Measurements from ENCODE around the gene CENPC. TPM values are rescaled to one million over a fixed set of nuclear protein-coding genes. Genes with fewer than 3 reads are reported as not detected.

CENPC gene, protein sequence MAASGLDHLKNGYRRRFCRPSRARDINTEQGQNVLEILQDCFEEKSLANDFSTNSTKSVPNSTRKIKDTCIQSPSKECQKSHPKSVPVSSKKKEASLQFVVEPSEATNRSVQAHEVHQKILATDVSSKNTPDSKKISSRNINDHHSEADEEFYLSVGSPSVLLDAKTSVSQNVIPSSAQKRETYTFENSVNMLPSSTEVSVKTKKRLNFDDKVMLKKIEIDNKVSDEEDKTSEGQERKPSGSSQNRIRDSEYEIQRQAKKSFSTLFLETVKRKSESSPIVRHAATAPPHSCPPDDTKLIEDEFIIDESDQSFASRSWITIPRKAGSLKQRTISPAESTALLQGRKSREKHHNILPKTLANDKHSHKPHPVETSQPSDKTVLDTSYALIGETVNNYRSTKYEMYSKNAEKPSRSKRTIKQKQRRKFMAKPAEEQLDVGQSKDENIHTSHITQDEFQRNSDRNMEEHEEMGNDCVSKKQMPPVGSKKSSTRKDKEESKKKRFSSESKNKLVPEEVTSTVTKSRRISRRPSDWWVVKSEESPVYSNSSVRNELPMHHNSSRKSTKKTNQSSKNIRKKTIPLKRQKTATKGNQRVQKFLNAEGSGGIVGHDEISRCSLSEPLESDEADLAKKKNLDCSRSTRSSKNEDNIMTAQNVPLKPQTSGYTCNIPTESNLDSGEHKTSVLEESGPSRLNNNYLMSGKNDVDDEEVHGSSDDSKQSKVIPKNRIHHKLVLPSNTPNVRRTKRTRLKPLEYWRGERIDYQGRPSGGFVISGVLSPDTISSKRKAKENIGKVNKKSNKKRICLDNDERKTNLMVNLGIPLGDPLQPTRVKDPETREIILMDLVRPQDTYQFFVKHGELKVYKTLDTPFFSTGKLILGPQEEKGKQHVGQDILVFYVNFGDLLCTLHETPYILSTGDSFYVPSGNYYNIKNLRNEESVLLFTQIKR
- 28.2 TPM for total RNA-seq

- Histone ChIP-seq H3K27ac (ENCODE audit: low read depth, low read length) (peak within 1 kb of the TSS; percentile 92), H3K27me3 (ENCODE audit: control insufficient read depth in 3 of 3, insufficient read depth in 3 of 3, low read length in 3 of 3) (no peaks in the 10 kb centered on the region), H3K36me3 (ENCODE audit: control insufficient read depth in 3 of 3, insufficient read depth in 3 of 3, low read length in 3 of 3) (peaks cover 0 to 12% (median 5%) of the 10 kb centered on the region in 3 donors), H3K4me1 (ENCODE audit: control insufficient read depth in 3 of 3, insufficient read depth in 3 of 3, low read length in 3 of 3) (peaks cover 0 to 16% (median 6%) of the 10 kb centered on the region in 3 donors), H3K4me3 (ENCODE audit: low read length in 3 of 3) (peak within 1 kb of the TSS; percentile 83 to 96 (median 87)), H3K9me3 (ENCODE audit: control insufficient read depth in 3 of 3, low read length in 3 of 3) (no peaks in the 10 kb centered on the region), H3K9ac (ENCODE audit: low read depth in 1 of 3, low read length in 3 of 3) (peak within 1 kb of the TSS; percentile 92 to 95 (median 95))
Measured at GRCh38 chr4:67545199-67546003, at the start of gene CENPC. Gene CENPC, minus strand, starts transcription at chr4:67545503. Its CDS starts 148 bp downstream, at chr4:67545355.

DNA sequence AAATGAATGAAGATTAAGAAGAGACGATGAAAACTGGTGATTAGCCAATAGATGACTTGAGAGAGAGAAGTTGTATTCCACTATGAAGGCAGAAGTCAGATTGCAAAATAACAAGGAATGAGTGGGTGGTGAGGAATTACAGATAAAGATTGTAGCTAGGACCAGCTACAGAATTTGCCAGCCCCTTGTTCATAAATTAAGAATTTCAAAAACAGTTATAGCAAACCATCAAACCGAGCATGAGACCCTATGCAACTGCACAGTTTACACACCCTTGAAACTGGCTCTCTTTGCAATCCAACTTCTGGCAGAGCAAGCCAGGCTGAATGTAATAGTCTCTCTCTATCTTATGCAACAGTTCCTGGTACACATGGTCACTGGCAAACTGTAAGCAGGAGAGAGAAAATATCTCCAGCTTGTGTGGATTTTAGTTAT, 48.5 kb upstream of the CENPC start:
- Histone ChIP-seq H3K36me3 (ENCODE audit: control insufficient read depth in 3 of 3, insufficient read depth in 3 of 3, low read length in 3 of 3) (no peaks in the 10 kb centered on the region), H3K4me3 (ENCODE audit: low read length in 3 of 3) (no peak overlapping the region), H3K9me3 (ENCODE audit: control insufficient read depth in 3 of 3, low read length in 3 of 3) (no peaks in the 10 kb centered on the region), H3K4me1 (ENCODE audit: control insufficient read depth in 3 of 3, insufficient read depth in 3 of 3, low read length in 3 of 3) (no peaks in the 10 kb centered on the region), H3K9ac (ENCODE audit: low read depth in 1 of 3, low read length in 3 of 3) (no peak overlapping the region), H3K27ac (ENCODE audit: low read depth, low read length) (no peak overlapping the region), H3K27me3 (ENCODE audit: control insufficient read depth in 3 of 3, insufficient read depth in 3 of 3, low read length in 3 of 3) (no peaks in the 10 kb centered on the region)

DNA sequence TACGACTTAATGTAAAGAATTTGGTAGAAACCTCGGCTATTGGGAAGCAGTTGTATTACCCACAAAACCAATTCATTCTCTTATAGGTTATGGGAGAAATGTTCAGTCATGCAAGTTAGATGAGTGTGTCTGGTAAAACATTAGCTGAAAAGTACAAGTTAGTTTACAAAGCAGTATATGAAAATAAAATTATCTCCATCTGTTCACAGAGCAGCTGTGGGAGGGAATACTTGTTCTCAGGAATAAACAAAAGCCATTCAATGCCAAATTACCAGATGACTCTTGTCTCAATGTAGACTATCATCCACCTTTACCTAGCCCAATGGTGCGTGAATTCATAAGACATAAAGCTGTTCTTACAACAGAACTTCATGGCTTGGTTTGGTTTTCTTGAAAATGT, 41.9 kb upstream of the CENPC start:
- no peak overlapping the region for H3K27ac ChIP-seq (ENCODE audit: low read depth, low read length)
- no peaks in the 10 kb centered on the region for H3K27me3 ChIP-seq (ENCODE audit: control insufficient read depth in 3 of 3, insufficient read depth in 3 of 3, low read length in 3 of 3)
- H3K4me3 ChIP-seq (ENCODE audit: low read length in 3 of 3) = no peak overlapping the region
- H3K9me3 ChIP-seq (ENCODE audit: control insufficient read depth in 3 of 3, low read length in 3 of 3) = no peaks in the 10 kb centered on the region
- H3K36me3 ChIP-seq (ENCODE audit: control insufficient read depth in 3 of 3, insufficient read depth in 3 of 3, low read length in 3 of 3) = no peaks in the 10 kb centered on the region
- H3K9ac ChIP-seq (ENCODE audit: low read depth in 1 of 3, low read length in 3 of 3) = no peak overlapping the region
- H3K4me1 ChIP-seq (ENCODE audit: control insufficient read depth in 3 of 3, insufficient read depth in 3 of 3, low read length in 3 of 3) = no peaks in the 10 kb centered on the region

DNA sequence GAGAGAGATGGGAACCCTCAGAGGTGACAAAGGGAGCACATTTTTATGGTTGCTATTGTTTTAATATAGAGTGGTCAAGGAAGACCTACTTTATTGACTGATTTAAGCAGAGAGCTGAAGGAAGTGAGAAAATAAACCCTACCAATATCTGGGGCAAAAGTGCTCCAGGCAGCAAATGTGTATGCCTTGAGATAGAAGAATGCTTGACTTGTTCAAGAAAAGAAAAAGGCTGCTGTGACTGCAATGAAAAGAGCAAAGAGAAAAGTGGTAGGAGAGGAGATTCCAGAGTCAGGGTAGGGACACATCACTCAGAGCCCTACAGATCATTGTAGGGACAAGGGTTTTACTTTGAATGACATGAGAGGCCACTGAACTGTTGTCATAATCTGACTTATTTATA, 39.2 kb upstream of the CENPC start:
- Histone ChIP-seq H3K36me3 (ENCODE audit: control insufficient read depth in 3 of 3, insufficient read depth in 3 of 3, low read length in 3 of 3) (no peaks in the 10 kb centered on the region), H3K9me3 (ENCODE audit: control insufficient read depth in 3 of 3, low read length in 3 of 3) (no peaks in the 10 kb centered on the region), H3K4me1 (ENCODE audit: control insufficient read depth in 3 of 3, insufficient read depth in 3 of 3, low read length in 3 of 3) (no peaks in the 10 kb centered on the region)

DNA sequence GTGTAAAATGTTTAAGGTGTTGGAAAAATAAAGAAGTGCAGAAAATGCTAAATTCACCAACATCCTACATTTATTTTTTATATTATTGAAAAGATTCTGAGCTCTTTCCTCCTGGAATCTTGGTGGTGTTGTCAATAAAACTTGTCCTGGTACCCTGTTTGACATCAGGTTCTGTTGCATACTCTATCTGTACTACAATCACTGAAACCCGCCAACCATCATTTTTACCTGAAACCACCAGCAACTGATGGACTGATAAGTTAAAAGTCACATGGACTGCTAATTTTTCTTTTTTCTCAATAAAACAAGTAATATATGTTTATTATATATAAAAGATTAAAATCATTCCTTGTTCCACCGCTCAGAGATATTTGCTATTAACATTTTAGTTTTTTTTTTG, 36.6 kb upstream of the CENPC start:
- Histone ChIP-seq H3K4me3 (ENCODE audit: low read length in 3 of 3) (no peak overlapping the region), H3K9me3 (ENCODE audit: control insufficient read depth in 3 of 3, low read length in 3 of 3) (no peaks in the 10 kb centered on the region), H3K27me3 (ENCODE audit: control insufficient read depth in 3 of 3, insufficient read depth in 3 of 3, low read length in 3 of 3) (no peaks in the 10 kb centered on the region), H3K9ac (ENCODE audit: low read depth in 1 of 3, low read length in 3 of 3) (no peak overlapping the region), H3K27ac (ENCODE audit: low read depth, low read length) (no peak overlapping the region), H3K36me3 (ENCODE audit: control insufficient read depth in 3 of 3, insufficient read depth in 3 of 3, low read length in 3 of 3) (no peaks in the 10 kb centered on the region), H3K4me1 (ENCODE audit: control insufficient read depth in 3 of 3, insufficient read depth in 3 of 3, low read length in 3 of 3) (no peaks in the 10 kb centered on the region)

More for the DNA sequence above, 39.2 kb upstream of the CENPC start:
- no peaks in the 10 kb centered on the region for H3K27me3 ChIP-seq (ENCODE audit: control insufficient read depth in 3 of 3, insufficient read depth in 3 of 3, low read length in 3 of 3)
- no peak overlapping the region for H3K9ac ChIP-seq (ENCODE audit: low read depth in 1 of 3, low read length in 3 of 3)
- no peak overlapping the region for H3K4me3 ChIP-seq (ENCODE audit: low read length in 3 of 3)
- no peak overlapping the region for H3K27ac ChIP-seq (ENCODE audit: low read depth, low read length)

DNA sequence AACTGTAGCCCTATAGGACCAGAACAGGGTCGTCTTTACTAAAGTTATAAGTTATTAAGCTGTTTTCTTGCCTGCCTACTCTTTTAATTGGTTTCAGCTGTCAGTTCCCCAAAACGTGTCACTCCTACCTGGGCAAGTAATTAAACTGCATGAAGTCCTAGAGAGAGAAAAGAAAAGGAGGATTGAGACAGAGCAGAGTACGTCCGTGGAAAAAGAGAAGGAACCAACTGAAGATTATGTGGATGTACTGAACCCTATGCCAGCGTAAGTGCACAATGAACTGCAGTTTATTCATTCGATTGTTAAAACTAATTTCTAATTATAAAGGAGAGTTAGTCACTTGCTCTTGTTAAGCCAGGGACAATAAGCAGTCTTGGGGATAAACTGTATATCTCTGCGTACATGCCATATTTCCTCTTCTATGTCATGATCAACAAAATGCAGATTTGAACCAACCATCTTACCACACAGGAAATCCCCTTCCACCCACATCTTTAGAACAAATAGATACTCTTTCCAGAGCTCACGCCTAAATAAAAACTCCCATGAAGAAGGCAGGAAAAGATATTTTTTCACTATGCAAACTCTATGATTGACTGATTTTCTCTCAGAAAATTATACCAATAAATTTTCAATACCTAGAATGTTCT, 36.0 kb upstream of the CENPC start:
- Histone ChIP-seq H3K9me3 (ENCODE audit: control insufficient read depth in 3 of 3, low read length in 3 of 3) (no peaks in the 10 kb centered on the region), H3K4me3 (ENCODE audit: low read length in 3 of 3) (no peak overlapping the region), H3K36me3 (ENCODE audit: control insufficient read depth in 3 of 3, insufficient read depth in 3 of 3, low read length in 3 of 3) (no peaks in the 10 kb centered on the region), H3K4me1 (ENCODE audit: control insufficient read depth in 3 of 3, insufficient read depth in 3 of 3, low read length in 3 of 3) (no peaks in the 10 kb centered on the region), H3K27ac (ENCODE audit: low read depth, low read length) (no peak overlapping the region), H3K27me3 (ENCODE audit: control insufficient read depth in 3 of 3, insufficient read depth in 3 of 3, low read length in 3 of 3) (no peaks in the 10 kb centered on the region), H3K9ac (ENCODE audit: low read depth in 1 of 3, low read length in 3 of 3) (no peak overlapping the region)

DNA sequence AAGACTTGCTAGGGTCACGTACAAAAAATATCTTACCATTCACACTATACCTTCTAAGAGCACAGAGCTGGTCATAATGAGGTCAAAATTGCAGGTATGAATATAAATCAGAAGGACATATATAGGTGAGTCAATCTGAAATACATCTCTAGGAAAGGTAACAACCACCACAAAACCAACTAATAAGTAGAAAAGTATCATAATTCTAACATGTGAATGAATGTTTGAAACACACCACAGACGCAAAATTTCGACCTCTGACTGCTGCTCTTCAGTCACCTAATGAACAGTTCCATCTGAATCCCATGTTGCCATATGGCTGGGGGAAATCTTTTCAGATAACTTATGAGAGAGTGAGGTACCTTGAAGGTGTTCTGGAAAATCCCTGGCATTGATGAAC, 35.3 kb upstream of the CENPC start:
- no peak overlapping the region for H3K9ac ChIP-seq (ENCODE audit: low read depth in 1 of 3, low read length in 3 of 3)
- H3K27ac ChIP-seq (ENCODE audit: low read depth, low read length) = no peak overlapping the region
- H3K36me3 ChIP-seq (ENCODE audit: control insufficient read depth in 3 of 3, insufficient read depth in 3 of 3, low read length in 3 of 3) = no peaks in the 10 kb centered on the region

DNA sequence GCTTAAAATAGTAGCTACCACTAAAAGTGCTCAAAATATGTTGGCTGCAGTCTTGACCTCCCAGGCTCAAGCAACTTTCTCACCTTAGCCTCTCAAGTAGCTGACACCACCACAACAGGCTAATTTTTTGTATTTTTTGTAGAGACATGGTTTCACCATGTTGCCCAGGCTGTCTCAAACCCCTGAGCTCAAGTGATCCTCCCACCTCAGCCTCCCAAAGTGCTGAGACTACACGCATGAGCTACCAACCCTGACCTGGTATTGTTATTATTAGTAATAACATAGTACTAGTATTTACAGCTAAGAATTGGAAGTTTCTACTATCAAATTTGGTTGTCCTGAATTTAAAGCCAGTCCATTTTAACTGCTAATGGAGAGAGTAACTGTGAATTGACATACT, 31.2 kb upstream of the CENPC start:
- H3K27me3 ChIP-seq (ENCODE audit: control insufficient read depth in 3 of 3, insufficient read depth in 3 of 3, low read length in 3 of 3) = no peaks in the 10 kb centered on the region
- no peak overlapping the region for H3K27ac ChIP-seq (ENCODE audit: low read depth, low read length)
- H3K36me3 ChIP-seq (ENCODE audit: control insufficient read depth in 3 of 3, insufficient read depth in 3 of 3, low read length in 3 of 3) = no peaks in the 10 kb centered on the region
- no peaks in the 10 kb centered on the region for H3K9me3 ChIP-seq (ENCODE audit: control insufficient read depth in 3 of 3, low read length in 3 of 3)
- H3K4me1 ChIP-seq (ENCODE audit: control insufficient read depth in 3 of 3, insufficient read depth in 3 of 3, low read length in 3 of 3) = no peaks in the 10 kb centered on the region
- H3K9ac ChIP-seq (ENCODE audit: low read depth in 1 of 3, low read length in 3 of 3) = no peak overlapping the region
- no peak overlapping the region for H3K4me3 ChIP-seq (ENCODE audit: low read length in 3 of 3)

More for the DNA sequence above, 35.3 kb upstream of the CENPC start:
- no peaks in the 10 kb centered on the region for H3K9me3 ChIP-seq (ENCODE audit: control insufficient read depth in 3 of 3, low read length in 3 of 3)
- no peaks in the 10 kb centered on the region for H3K4me1 ChIP-seq (ENCODE audit: control insufficient read depth in 3 of 3, insufficient read depth in 3 of 3, low read length in 3 of 3)
- no peaks in the 10 kb centered on the region for H3K27me3 ChIP-seq (ENCODE audit: control insufficient read depth in 3 of 3, insufficient read depth in 3 of 3, low read length in 3 of 3)
- H3K4me3 ChIP-seq (ENCODE audit: low read length in 3 of 3) = no peak overlapping the region

DNA sequence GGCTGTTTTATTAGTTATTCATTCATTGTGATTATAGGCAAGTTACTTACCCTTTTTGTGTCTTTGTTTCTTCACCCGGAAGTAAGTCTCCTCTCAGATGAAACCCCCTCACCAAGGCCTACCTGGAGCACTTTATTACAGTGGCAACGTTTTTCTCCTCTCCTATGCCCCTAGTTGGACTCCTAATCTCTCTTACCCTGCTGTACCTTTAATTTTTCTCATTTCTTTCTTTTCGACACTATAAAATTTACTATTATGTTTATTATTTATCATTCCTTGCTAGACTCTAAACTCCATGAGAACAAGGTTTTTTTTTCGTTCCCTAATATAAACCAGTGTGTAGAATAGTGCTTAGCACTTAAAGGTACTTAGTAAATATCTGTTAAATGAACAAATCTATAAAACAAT, 30.8 kb upstream of the CENPC start:
- H3K4me3 ChIP-seq (ENCODE audit: low read length in 3 of 3) = no peak overlapping the region
- no peak overlapping the region for H3K9ac ChIP-seq (ENCODE audit: low read depth in 1 of 3, low read length in 3 of 3)
- no peaks in the 10 kb centered on the region for H3K27me3 ChIP-seq (ENCODE audit: control insufficient read depth in 3 of 3, insufficient read depth in 3 of 3, low read length in 3 of 3)
- no peak overlapping the region for H3K27ac ChIP-seq (ENCODE audit: low read depth, low read length)
- no peaks in the 10 kb centered on the region for H3K9me3 ChIP-seq (ENCODE audit: control insufficient read depth in 3 of 3, low read length in 3 of 3)
- H3K36me3 ChIP-seq (ENCODE audit: control insufficient read depth in 3 of 3, insufficient read depth in 3 of 3, low read length in 3 of 3) = no peaks in the 10 kb centered on the region
- H3K4me1 ChIP-seq (ENCODE audit: control insufficient read depth in 3 of 3, insufficient read depth in 3 of 3, low read length in 3 of 3) = no peaks in the 10 kb centered on the region
